Inflammatory macrophage (primary cell): ENCODE measurements around the gene HSPB8.
A peak's percentile ranks its signal among the peaks of the same experiment; 100 is the strongest.

Experiments used
- DNase-seq, 2 donors: peaks; one replicate each; pipeline ENCODE4 v3.0.0-alpha.2; 2020 to 2022
- total RNA-seq, 18 experiments: gene quantifications; one replicate each; lab custom pipeline; 2026; ENCODE audit warnings: mixed read lengths in 6 of 18, inconsistent platforms in 2 of 18; lab: John Stamatoyannopoulos, UW

Gene HSPB8, protein sequence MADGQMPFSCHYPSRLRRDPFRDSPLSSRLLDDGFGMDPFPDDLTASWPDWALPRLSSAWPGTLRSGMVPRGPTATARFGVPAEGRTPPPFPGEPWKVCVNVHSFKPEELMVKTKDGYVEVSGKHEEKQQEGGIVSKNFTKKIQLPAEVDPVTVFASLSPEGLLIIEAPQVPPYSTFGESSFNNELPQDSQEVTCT
- 0 to 0.16 (median 0.02) reads per million in 18 experiments for total RNA-seq

DNA sequence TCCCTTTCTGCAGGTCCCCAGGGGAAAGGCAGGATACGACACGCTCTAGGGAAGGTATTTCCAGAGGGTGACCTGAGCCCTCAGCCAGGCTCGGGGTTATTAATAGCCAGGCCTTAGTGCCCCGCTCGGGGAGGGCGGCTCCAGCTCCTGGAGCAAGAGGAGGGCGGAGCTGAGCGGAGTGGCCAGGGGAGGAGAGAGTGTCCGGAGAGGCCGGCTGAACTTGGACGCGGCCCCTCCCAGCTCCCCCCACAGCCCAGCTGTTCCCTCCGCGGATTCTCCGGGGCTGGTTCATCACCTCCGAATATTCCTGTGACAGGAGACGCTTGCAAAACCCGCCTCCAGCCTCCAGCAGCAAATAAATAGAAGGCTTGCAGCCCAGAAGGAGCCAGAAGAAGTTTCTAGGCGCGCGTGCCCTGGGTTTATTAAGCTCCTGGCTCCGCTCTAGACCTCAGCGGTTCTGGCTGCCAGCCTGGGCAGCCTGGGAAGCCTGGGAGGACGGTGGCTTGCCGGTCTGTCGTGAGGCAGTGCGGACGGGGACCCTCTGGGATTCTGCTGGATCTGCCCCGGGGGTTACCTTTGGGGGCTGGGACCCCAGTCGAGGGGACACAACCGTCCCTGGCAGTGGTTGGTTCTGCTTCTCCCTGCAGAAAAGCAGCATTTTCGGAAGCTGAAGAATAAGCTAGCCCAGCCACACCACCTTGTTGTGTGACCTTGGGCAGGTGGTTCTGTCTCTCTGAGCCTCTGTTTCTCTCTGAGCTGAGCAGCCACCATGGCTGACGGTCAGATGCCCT, at the start of gene HSPB8:
HSPB8 (plus strand) TSS at position 388 of the 791 bp plus-strand sequence; CDS start at position 770, 382 bp downstream.
- no peak for DNase-seq

GRCh38 chr12:119129827-119130434, 48.8 kb upstream of the HSPB8 start:
- DNase-seq: no peak

- no peak for DNase-seq
Observed at GRCh38 chr12:119130523-119130922, 48.2 kb upstream of the HSPB8 start.

DNA sequence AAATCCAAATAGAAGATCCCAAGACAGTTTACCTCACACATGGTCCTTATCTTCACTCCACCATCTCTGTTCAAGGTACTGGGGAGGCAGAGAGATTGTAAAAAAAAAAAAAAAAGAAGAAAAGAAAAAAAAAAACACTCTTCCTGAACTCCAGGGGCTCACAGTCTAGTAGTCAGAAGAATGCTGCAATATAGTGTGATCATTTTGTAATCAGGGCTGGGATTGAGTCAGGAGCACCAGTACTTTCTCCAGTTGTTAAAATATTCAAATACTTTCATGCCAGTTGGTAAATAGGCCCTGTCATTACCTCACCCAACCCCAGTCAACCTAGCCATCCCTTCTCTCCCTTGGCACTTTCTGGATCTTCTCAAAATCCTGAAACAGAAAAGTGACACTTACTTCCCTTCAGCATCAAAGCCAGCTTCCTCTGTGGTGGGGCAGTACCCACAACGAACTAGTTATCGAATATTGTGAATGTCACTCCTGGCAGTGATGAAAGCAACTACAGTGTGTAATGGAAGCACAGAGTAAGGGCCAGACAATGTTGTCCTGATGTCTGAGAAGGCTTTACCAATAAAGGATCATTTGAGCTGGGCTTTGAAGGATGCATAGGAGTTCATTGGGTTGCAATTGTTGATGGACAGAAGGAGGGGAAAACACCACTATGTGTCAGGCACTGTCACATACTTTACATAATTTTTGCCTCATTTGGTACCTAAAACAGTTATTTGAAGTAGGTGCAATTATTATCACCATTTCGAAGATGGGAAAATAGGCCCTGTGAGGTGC, 44.3 kb upstream of the HSPB8 start:
- DNase-seq: no peak

DNA sequence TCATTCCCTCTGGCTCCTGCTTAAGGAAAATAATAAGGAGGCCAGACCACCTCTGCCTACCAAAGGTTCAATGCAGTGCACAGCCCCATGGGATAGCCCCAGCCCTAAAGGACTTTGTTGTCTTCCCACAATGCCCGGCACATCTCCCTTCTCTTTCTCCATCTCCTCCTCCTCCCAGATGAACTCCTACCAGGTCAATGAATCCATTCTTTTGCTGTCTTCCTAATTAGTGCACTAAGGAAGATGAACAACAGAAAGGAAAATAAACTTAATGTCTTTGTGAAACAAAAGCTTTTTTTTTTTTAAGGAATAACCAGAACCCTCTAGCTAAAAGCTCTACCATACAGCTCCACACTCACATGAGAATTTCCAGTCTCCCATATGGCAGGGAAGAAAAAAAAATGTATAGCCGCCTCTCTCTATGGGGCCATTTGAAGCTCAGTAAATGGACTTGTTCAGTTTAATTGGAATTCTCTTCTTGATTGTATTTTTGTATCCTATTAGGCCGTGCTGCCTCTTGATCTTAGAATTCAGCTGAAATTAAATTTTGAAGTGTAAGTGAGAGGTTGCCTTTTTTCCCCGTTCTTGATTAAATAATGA, 41.8 kb upstream of the HSPB8 start:
- DNase-seq: no peak

DNA sequence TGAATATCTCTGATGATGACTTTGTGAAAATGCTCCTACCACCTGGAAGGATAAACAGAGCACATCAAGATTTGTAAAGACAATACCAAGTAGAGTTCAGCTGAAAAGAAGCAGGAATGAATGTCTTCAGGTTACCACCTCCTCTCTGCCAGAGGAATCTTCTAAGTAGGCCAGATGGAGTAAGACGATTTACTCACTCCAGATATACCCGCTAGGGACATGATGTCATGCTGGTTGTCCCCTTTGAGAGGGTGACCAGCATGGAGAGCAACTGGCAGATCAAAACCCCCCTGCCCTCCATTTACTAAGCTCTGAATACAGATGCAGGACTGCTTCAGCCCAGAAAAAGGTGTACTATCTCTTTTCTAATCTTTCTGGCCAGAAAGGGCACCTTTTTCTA, 39.3 kb upstream of the HSPB8 start:
- DNase-seq: no peak

- DNase-seq: no peak
Observed at GRCh38 chr12:119145367-119145766, 33.4 kb upstream of the HSPB8 start.

- no peak for DNase-seq
Observed at GRCh38 chr12:119147847-119148448, 30.8 kb upstream of the HSPB8 start.

DNA sequence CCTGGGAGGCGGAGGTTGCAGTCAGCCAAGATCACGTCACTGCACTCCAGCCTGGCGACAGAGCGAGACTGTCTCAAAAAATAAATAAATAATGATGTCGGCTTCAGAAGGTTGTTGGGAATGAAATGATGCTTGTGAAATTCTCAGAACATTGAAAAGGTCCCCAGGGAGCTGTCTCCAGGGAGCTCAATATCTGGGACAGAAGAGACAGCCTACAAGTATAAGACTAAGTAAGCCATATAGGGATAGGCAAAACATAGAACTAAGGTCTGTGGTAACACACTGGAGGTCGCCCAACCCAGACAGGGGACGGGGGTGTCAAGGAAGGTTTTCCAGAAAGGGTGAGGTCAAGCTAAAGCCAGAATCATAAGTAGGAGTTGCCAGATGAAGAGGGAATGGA, 29.5 kb upstream of the HSPB8 start:
- no peak for DNase-seq

DNA sequence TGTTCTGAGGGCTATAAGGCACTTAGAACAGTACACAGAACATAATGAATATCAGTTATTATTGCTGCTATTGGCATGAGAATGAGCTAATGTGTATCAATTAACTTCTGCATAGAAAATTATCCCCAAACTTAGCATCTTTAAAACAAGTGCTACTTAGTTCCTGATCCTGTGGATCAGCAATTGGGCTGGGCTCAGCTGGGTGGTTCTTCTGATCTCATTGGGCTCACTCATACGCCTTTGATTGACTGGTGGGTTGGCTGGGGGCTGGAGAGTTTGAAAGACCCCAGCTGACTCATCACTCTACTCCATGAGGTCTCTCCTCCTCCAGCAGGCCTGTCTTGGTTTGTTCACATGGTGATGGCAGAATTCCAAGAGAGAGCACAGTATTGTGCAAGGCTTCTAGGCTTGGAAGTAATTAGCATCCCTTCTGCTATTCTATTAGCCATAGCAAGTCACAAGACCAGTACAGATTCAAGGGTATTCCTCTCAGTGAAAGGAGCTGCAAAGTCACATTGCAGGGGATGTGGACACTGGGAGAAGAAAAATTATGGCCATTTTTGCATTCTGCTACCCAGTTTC, 27.2 kb upstream of the HSPB8 start:
- DNase-seq: no peak

DNA sequence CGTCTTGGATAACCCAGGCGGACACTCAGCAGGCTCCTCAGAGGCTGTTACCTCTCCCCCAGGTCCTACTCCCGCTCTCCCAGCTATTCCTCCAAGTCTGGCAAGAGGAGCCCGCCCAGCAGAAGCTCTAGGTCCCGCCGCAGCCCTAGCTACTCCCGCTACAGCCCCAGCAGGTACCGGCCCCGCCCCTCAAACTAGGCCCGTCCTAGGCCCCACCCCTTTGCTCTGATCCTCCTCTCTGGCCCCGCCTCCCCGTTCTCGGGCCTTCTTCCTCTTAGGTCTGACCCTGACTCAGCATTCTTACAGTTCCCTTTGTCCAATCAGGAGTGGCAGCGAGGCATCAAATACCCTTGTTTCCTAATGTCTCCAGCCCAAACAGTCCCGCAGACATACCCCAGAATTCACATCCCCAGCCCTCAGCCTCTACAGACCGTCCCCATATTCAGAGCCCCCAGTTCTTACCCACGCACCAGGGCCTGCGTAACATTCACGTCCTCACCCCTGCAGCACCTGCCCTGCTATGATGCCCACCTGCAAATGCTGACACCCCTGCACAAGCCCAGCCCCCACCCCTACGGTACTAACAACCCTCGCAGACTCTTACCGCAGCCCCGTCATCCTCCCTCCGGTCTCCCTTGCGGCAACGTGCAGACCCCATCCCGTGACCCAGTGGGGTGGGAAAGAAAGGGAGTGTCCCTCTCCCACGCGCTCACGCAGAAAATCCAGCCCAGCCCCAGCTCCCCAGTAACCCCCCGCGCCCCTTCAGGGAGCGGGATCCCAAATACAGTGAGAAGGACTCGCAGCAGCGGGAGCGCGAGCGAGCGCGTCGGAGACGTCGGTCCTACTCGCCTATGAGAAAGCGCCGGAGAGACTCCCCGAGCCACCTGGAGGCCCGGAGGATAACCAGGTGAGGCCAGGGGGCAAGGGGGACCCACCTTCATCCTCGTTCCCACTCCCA, 25.0 kb upstream of the HSPB8 start:
- peak; percentile 31 to 32 for DNase-seq

- DNase-seq: no peak
Observed at GRCh38 chr12:119154435-119154818, 24.3 kb upstream of the HSPB8 start.

GRCh38 chr12:119156401-119157044, 22.2 kb upstream of the HSPB8 start:
- no peak for DNase-seq

- DNase-seq: no peak
Observed at GRCh38 chr12:119157528-119157927, 21.2 kb upstream of the HSPB8 start.

GRCh38 chr12:119157978-119158377, 20.8 kb upstream of the HSPB8 start:
- no peak for DNase-seq

DNA sequence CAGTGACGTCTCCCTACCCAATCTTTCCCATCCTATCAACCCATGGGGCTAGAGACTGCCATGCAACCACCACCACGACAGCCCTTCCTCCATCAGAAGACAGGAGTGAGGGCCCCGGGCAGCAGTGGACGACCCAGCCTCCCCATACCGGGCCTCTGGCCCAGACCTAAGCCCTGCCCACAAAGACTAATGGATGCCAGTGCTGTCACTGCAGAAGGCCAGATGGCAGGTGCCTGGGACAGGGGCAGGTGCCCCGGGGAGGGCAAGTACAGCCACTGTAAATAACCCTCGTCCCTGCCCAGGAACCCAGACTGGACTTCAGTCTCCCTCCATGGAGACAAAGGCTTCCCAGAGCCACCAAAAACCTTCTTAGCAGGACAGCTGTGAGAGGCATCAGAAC, 20.3 kb upstream of the HSPB8 start:
- no peak for DNase-seq

DNA sequence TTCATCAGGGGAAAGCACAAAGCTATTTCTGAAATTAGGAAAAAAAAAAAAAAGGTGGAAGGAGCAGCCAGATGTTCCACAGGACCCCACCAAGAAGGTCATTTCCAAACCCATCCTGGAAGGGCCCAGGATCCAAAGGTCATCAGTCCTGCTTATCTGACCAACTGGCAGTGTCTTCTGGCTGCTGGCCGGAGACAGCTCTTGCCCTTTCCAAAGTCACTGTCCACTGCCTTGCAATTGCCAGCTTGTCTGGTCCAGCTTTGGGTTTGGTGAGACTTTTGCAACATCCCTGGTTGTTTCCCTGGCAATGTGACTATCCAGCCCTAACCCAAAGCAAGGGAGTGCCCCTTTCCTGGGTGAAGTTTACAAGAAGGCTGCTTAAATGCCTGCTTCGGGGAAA, 18.9 kb upstream of the HSPB8 start:
- DNase-seq: no peak

- no peak for DNase-seq
Observed at GRCh38 chr12:119167902-119168301, 10.8 kb upstream of the HSPB8 start.

DNA sequence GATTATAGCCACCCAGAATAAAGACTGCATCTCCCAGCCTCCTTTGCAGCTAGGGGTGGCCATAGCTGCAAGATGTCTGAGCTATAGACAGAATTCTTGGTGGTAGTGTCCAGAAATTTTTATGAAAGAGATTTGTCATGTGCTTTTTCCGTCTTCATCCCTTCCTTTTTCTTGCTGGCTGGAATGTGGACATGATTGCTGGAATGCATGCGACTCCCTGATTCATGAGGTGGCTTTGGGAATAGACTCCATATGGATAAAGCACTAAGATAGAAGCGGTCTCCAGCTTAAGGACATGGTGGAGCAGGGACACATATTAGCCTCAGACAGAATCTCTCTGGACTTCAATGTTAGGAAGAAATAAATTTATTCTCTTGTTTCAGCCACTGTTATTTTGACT, 10.0 kb upstream of the HSPB8 start:
- DNase-seq: no peak

DNA sequence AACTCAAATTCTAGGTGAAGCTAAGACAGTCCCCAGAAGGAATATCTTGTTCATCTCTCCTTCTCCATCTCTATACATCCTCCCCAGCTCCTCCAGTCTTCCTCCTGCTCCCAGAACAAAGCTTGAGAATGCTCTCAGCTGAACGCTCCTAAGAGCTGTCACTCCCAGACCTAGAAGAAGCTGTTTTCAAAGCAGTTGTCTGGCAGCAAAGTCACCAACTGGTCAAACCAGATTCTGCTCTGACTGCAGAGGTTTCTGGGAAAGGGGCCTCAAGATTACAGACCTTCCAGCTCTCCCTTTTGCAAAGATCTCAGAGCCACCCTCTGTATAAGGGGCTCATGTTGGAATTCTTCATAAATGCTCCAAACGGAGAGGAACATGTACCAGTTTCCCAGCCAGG, 9.6 kb upstream of the HSPB8 start:
- no peak for DNase-seq
